Right atrium auricular region (tissue), 2 donors: ENCODE measurements around the gene CFAP299. TPM values are rescaled to one million over a fixed set of nuclear protein-coding genes. Genes with fewer than 3 reads are reported as not detected.
"Not testable (repeated sequence)": the region's sequence is repeated elsewhere in the genome, so short reads cannot be mapped to it uniquely, and the experiment has no call there.

Experiments
- DNase-seq: peaks from one replicate; pipeline ENCODE4 v3.0.0-alpha.2; 2019; ENCODE audit warnings: low spot score
- H3K27ac ChIP-seq, 2 donors: fragments of 200-600 bp; sonication (generic); 1 replicate in 1 of 2; 2 replicates in 1 of 2; pipeline ENCODE4 v1.5.1; 2016 to 2019
- H3K27me3 ChIP-seq, 2 donors: fragments of 200-600 bp; sonication (generic); one replicate each; pipeline versions ENCODE4 v1.5.1 to v1.6.0; 2017 to 2019
- H3K36me3 ChIP-seq: fragments of 200-600 bp; sonication (generic); one replicate; pipeline ENCODE4 v1.5.1; 2016
- H3K4me1 ChIP-seq, 2 donors: fragments of 200-600 bp; sonication (generic); one replicate each; pipeline versions ENCODE4 v1.5.1 to v1.6.0; 2017 to 2019
- H3K4me3 ChIP-seq, 2 donors: fragments of 200-600 bp; sonication (generic); 1 replicate in 1 of 2; 2 replicates in 1 of 2; pipeline ENCODE4 v1.5.1; 2017 to 2019; ENCODE audit warnings: mild to moderate bottlenecking in 1 of 2, moderate library complexity in 1 of 2
- H3K9me3 ChIP-seq, 2 donors: fragments of 200-600 bp; sonication (generic); one replicate each; pipeline ENCODE4 v1.5.1; 2019
- CTCF ChIP-seq, 2 donors: fragments of 200-600 bp; sonication (generic); IDR thresholded peaks; one replicate each; pipeline ENCODE4 v1.5.1; 2019; ENCODE audit warnings: antibody characterized with exemption in 2 of 2
- total RNA-seq, 2 donors: library from RNA; depleted of rRNA; stranded (reverse); fragments of >200 nt; gene quantifications; one replicate each; pipeline ENCODE4 v1.1.0, GENCODE V29; 2016

The CFAP299 gene
- total RNA-seq, 2 donors from 2014 or later = not detected

- Histone ChIP-seq H3K4me3 (no peak overlapping the region), H3K27ac (no peak overlapping the region), H3K27me3 (no peaks in the 10 kb centered on the region), H3K9me3 (no peaks in the 10 kb centered on the region), H3K36me3 (no peaks in the 10 kb centered on the region), H3K4me1 (no peaks in the 10 kb centered on the region)
- TF ChIP-seq CTCF (IDR thresholded peaks at IDR 0.05) = no peak
- DNase-seq = no peak
Observed at GRCh38 chr4:80424225-80424581, 88.7 kb downstream of the CFAP299 start.

GRCh38 chr4:80425124-80426100, 89.9 kb downstream of the CFAP299 start:
- TF ChIP-seq CTCF (IDR thresholded peaks at IDR 0.05) = no peak
- Histone ChIP-seq H3K36me3 (no peaks in the 10 kb centered on the region), H3K9me3 (no peaks in the 10 kb centered on the region), H3K27ac (no peak overlapping the region), H3K27me3 (no peaks in the 10 kb centered on the region), H3K4me3 (no peak overlapping the region), H3K4me1 (no peaks in the 10 kb centered on the region)
- DNase-seq = no peak

GRCh38 chr4:80431203-80431965, 95.9 kb downstream of the CFAP299 start:
- no peak for DNase-seq
- H3K36me3 ChIP-seq = no peaks in the 10 kb centered on the region
- H3K4me1 ChIP-seq = no peaks in the 10 kb centered on the region
- H3K9me3 ChIP-seq = no peaks in the 10 kb centered on the region
- H3K27me3 ChIP-seq = no peaks in the 10 kb centered on the region
- TF ChIP-seq CTCF (IDR thresholded peaks at IDR 0.05) = no peak
- no peak overlapping the region for H3K4me3 ChIP-seq
- no peak overlapping the region for H3K27ac ChIP-seq

GRCh38 chr4:80434238-80434637, 98.7 kb downstream of the CFAP299 start:
- H3K27ac ChIP-seq = no peak overlapping the region
- no peaks in the 10 kb centered on the region for H3K4me1 ChIP-seq
- no peaks in the 10 kb centered on the region for H3K36me3 ChIP-seq
- H3K4me3 ChIP-seq = no peak overlapping the region
- H3K27me3 ChIP-seq = no peaks in the 10 kb centered on the region
- no peaks in the 10 kb centered on the region for H3K9me3 ChIP-seq
- no peak for DNase-seq
- no peak for TF ChIP-seq CTCF (IDR thresholded peaks at IDR 0.05)

- Histone ChIP-seq H3K36me3 (no peaks in the 10 kb centered on the region), H3K4me1 (no peaks in the 10 kb centered on the region), H3K4me3 (no peak overlapping the region), H3K27ac (no peak overlapping the region), H3K27me3 (no peaks in the 10 kb centered on the region), H3K9me3 (peaks cover 0 to 6% of the 10 kb centered on the region in 2 donors)
- TF ChIP-seq CTCF (IDR thresholded peaks at IDR 0.05) = no peak
- DNase-seq = no peak
Observed at GRCh38 chr4:80438016-80438415, 102.5 kb downstream of the CFAP299 start.

- not testable (repeated sequence) for DNase-seq, H3K27me3 ChIP-seq, H3K4me3 ChIP-seq, H3K36me3 ChIP-seq, H3K9me3 ChIP-seq, H3K4me1 ChIP-seq, H3K27ac ChIP-seq
Observed at GRCh38 chr4:80439294-80440061, 103.9 kb downstream of the CFAP299 start.
